GM19372 (cell line): ENCODE data around the gene PLCL1.

Source experiments
- ATAC-seq: cut with Tn5 transposase; IDR thresholded peaks from one replicate; pipeline ENCODE4 v1.9.1; 2021; ENCODE audit warnings: mild to moderate bottlenecking, low read depth, moderate library complexity; ENCODE audit not compliant: unreplicated experiment

PLCL1 gene

DNA sequence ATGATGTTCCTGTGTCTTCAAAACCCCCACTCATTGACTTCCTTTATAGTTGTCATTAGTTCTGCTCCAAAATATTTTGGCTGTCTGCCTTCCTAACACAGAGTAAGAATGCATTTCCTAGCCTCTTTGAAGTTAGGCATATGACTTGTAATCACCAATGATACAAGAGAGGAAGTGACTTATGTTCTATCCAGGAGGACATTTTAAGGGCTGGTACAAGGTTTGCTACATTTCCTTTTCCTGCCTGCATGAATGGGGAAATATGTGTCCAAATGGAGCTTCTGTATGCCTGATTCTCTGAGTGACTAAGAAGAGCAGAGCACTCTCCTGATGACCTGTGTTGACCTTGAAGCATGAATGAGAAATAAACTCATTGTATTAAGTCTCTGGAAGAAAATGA is 115.1 kb downstream of the PLCL1 start:
- no peak for ATAC-seq

DNA sequence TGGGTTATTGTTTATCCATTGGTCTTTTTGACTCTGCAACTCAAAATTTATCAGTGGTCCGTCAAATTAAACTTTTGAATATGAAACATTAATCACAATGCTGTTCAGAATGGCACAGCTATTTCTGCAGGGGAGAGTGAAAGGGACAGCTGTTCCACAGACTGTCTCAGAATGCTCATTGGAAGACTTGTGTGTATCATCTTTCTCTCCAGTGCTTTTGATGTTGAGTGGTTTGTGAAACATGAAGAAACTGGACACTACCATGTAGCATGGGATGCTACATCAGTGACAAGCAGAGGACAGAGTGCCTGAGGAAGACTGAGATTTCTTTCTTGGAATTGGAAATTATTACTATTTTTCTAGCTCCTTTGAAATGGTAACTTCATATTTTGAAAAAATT is 115.7 kb downstream of the PLCL1 start:
- ATAC-seq = no peak

DNA sequence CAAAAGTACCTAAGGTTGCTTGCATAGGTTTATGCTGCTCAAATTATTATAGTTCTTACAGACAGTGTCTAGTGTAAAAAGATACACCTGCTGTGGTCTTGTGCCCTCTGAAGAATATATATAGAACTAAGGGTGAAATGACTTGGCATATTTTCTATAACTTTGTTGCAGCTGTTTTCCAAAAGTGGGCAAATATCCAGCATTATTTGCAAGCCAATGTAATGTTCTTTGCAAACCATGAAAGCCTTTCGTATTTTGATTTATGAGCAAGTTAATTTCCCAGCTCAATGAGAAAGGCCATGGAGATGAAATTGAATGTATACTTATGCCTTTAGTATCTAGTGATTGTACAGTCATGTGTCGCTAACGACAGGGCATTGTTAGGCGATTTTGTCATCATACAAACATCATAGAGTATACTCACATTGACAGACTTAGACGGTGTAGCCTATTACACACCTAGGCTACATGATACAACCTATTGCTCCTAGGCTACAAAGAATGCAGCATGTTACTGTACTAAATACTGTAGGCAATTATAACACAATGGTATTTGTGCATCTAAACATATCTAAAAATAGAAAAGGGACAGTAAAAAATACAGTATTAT is 116.3 kb downstream of the PLCL1 start:
- no peak for ATAC-seq

DNA sequence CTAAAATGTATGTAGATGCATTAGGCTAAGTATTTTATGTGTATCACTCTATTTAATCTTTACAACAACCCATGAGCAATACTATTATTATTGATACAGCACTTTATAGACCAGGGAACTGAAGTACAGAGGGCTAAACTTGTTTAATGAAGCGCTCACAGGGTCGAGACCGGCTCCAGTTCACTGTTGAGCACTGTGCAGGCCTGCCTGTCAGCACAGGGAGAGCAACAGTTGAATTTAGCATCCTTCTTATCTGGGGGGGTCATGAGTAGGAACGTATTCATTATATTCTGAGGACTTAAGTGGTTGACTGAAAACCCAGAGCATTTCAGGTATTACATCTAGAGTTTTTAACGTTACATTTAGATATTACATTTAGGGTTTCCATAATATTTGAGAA is 120.1 kb downstream of the PLCL1 start:
- no peak for ATAC-seq

DNA sequence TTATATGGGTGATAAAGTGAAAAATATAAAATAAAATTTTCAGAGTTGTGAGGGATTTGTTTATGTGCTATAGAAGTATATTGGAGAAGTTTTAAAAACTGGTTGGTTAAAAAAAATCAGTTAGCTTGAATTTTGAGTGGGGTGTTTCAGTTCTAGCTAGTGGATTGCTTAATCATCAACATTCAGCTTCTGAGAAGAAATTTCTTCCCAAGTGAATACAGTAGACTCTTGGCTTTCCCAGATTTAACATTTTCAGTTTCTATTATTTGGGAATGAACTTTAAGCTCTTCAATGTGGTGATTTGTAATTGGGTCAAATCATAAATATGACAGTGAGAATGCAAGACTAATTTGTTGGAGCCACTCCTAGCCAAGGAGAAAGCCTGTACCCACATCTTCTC is 120.8 kb downstream of the PLCL1 start:
- no peak for ATAC-seq

DNA sequence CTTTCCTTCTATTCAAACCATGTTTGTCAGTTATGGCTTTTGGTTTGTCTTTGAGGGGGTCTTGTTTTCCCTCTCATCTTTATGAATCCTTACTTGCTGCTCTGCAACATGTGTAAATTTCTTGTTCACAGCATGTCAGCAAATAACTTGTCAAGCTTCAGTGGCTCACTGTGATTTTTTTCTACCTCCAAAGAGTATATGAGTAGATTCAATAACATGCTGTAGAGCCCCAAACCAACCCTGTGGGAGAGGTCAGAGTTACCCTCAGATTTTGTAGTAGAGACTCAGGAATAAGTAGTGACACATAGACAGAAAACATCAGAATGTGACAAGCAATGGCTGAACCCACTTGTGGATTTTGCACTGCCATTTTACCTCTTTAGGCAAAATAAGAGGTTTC is 121.6 kb downstream of the PLCL1 start:
- ATAC-seq = no peak

DNA sequence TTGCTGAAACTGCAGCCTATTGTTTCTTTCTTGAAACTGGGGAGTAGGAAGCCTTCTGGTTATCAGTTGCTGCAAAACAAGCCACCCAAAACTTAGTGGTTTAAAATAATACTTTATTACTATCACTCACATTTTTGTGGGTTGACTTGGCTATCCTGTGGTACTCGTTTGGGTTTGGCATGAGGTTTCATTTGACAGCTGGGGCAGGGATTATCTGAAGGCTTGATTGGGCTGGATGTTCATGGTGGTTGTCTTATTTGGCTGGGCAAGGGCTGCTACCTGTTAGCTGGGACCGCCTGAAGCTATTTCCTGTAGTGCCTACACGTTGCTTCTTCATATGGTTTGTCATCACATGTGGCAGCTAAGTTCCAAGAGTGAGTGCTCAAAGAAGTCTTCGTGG is 122.3 kb downstream of the PLCL1 start:
- ATAC-seq = no peak

DNA sequence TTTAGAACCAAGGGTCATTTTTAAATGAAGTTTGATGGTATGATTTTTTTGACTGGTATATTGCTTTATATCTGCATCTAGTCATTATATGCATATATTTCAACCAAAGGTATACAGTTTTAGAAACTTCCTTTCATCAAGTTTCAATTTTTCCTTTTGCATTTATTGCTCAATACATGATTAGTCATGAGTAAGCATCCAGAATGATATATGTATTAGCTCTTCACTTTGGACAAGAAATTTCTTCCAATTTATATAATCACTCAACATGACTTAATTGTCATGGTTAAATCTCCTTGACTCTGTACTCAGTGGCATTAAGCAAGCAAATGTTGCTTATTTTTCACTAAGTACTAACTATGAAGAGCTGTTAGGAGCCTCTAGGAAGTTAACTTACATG is 123.6 kb downstream of the PLCL1 start:
- ATAC-seq = no peak

DNA sequence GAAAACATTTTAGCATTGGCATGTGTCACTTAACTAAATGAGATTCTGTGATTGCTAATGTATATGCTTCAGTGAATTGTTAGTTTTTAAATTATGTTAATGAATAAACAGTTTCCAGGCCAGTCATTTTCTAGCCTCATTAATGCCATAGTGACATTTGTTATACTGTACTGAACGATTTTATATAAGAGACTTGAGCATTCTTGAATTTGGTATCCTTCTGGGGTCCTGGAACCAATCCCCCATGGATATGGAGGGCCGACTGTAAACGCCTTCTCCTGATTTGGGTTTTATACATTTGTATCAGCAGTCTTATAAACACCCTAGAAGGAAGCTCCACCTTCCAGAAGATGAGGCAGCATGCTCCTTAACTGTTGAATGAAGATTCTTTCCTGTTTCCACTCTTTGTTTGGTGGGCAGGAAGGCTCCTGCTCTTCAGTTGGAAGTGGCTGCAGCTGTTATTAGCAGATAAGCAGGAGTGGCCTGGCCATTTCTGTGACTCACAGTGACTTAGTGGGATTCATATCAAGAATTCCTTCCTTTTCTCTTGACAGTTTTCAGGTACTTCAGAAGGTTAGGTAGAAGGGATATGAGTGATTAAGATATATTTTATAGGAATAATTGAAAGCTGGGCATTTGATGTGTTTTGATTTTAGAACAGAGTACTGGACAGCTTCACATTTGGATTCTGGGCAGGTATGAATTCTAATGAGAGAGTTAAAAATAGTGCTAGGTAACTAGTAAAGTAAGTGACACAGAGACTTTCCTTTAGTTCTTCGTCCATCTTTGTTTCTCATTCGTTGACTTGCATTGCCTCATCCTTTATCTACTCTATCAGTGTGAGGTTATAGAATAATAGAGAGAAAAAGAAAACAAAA is 124.9 kb downstream of the PLCL1 start:
- ATAC-seq = no peak

DNA sequence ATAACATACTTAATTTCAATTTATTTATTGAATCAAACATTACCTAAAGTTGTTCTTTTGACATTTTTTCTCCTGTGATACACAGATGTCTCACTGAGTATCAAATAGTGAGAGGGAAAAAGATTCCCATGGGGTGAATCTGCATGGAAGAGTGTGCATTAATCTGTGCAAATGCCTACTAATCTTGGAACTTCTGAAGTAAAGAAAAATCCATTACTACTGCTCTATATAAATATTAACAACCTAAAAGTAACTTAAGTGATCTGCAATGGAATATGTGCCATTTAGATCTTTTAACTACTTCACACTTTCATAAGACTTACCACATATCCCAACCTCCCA is 125.5 kb downstream of the PLCL1 start:
- no peak for ATAC-seq

DNA sequence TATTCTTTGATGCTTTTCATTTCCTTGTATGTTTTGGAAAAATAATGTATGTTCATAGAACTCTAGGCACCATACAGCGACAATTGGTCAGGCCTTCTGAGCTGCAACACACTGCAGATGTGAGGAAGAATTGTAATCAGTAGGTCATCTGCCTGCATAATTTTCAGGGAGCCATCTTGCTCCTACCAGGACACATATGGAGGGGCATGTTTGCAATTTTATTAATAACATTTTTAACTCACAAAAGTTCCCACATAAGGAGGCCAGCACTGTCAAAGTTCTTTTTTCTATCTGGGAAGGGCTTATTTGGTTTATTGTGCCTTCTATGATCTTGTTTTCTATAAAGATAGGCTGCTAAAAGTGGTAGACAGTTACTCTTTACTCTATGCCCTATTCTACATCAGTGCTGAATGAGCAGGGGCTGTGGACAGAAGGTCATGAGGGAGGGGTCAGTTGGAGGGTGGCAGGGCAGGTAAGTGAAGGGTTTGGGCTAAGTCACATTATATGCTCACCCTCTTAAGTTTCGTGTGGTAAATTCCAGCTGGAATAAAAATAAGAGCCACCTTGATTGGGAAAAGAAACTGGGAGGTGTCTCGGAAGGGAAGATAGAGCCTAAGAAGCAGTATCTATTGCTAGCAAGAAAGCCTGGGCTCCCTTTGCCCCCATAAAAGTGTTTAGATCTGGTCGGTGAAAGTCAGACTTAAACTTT is 126.3 kb downstream of the PLCL1 start:
- no peak for ATAC-seq

DNA sequence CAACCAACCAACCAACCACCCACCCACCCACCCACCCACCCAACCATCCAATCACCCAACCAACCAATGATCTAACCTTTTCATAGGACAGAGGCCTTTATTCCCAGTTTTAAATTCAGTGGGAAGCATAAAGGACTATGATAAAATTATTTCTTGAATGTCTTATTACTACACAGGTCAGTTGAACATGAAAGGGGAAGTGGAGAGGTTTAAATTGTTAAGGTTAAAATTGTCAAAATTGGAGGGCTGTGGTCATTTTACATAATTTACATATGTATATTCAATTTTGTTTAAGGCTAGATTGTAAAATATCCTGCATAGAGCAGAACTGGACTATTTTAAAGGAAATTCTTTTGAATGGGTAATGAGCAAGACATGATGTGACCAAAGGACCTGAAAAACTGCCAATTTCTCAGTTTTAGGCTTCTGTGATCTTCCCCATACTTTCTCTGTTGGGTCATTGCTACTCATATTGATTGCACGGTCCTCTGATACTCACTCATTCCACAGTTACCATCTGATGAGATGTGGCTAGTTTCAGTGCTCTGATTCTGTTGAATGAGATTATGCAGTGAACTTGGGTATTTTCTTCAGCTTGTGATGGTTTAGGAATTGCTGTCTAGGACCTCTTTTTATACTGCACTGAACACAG is 127.4 kb downstream of the PLCL1 start:
- ATAC-seq = no peak

DNA sequence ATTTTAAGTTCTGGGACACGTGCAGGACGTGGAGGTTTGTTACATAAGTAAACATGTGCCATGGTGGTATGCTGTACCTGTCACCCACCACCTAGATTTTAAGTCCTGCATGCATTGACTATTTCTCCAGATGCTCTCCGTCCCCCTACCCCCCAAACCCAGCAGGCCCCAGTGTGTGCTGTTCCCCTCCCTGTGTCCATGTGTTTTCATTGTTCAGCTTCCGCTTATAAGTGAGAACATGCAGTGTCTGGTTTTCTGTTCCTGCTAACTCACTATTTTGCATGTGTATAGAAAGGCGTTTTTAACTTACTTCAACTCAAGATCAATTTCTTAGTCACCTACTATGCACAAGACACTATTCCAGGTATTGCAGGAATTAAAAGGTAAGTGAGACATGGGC is 128.0 kb downstream of the PLCL1 start:
- ATAC-seq = no peak

DNA sequence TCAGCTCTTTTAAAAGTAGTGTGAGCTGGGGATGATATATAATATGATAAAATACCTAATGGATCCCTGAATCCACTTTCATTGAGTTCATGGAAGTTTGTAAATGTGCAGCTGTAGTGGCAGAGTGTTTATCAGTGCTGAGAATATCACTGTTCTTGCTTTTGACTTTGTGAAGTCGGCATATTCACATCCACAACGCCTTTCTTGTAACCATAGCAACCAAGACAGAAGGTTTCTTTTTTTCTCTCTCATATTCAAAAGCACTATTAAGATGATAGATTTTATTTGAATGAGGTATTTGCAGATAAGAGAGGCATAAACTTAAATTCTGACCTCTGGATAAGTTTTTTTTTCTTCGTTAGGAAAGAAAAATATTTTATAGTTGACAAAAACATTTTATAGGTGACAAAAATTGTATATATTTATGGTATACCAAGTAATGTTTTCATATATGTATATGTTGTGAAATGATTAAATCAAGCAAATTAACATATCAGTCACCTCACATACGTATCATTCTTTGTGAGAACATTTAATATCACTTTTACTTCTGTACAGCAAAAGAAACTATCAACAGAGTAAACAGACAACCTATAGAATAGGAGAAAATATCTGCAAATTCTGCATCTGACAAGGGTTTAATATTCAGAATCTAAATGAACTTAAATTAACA is 130.0 kb downstream of the PLCL1 start:
- ATAC-seq = no peak

DNA sequence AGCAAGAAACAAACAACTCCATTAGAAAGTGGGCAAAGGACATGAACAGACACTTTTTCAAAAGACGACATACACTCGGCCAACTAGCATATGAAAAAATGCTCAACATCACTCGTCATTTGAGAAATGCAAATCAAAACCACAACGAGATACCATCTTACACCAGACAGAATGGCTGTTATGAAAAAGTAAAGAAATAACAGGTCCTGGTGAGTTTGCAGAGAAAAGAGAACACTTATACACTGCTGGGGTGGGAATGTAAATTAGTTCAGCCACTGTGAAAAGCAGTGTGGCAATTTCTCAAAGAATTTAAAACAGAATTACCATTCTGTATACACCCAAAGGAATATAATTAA is 130.5 kb downstream of the PLCL1 start:
- ATAC-seq = no peak

DNA sequence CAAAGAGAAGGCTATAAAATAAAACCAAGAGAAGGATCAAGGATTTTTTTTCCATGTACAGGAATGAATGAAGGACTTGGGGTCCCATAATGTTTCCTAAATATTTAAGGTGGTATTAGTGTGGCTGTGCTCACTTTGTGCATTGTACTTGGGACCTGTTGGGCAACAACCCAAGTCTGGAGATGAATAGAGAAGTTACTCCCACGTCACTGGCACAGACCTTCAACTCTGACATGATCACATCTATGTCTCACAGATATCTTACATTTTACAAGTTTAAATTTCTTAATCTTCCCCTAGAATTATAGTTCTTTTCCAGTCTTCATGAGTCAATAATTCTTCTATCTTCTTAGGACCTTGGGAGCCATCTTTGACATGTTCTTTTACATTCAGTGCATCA is 133.4 kb downstream of the PLCL1 start:
- no peak for ATAC-seq

DNA sequence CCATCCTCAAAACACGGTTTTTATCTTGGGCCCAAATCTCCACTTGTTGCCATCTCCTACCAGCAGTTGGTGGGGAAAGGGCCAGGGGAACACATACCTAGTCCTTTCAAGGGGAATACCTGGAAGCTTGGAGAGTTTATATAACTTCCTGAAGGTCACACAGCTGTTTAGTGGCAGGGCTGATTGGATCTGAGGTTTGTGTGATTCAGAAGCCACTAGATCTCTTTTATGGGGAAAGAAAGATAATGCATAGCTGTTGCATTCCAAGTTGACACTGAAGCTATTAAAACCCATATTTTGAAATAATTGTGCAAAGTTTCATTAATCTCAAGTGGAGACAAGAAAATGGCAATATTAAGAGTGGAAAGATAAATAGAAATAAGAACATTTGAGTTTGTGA is 134.2 kb downstream of the PLCL1 start:
- ATAC-seq = no peak

DNA sequence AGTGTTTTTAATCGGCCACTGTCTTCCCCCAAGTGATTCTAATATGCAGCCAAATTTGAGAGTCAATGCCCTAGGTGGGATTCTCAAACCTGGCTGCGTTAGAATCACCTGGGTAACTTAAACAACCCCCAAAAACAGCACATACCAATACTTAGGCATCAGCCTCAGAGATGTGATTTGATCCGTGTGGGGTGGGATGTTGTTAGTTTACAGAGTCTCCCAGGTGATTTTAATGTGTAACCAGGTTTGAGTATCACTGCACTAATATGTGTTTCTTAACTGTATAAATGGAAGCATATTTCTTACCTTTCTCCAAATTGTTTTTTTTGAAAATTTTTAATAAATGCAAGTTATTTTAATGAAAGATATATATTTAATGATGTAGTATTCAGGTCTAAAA is 135.4 kb downstream of the PLCL1 start:
- ATAC-seq = no peak

DNA sequence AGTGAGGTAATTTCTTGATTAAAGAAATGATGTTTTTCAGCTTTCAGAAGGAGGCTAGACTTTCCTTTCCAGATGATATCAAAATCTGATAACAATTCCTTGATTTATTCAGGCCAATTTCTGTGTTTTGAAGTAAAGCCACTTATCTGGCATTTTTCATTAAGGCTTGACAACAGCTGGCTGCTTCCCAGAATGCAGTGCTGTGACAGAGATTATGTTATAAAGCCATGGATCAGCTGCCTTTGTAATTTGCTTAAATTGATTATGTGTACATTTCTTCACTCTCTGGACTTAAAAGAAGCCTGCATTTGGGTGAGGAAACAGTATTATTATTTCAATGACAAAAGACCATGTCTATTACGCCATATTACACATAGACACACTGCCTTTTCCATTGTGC is 136.0 kb downstream of the PLCL1 start:
- no peak for ATAC-seq

DNA sequence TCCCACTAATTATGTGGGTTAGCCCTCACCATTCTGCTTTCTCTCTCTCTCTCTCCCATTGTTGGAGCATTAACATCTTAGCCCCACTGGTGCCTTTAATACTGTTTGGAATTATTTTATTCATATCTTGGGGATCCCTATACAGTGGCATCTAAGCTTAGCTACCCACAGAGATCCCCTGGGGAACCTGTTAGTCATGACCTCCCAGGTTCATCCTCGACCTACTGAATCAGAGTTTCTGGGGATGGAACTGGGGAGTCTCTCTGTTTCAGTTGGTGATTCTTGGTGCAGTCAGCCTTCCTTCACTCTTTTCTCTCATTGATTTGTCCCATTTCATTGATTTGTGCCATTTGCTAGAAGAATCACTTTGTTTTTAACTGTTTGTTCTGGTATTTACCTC is 137.3 kb downstream of the PLCL1 start:
- ATAC-seq = no peak

DNA sequence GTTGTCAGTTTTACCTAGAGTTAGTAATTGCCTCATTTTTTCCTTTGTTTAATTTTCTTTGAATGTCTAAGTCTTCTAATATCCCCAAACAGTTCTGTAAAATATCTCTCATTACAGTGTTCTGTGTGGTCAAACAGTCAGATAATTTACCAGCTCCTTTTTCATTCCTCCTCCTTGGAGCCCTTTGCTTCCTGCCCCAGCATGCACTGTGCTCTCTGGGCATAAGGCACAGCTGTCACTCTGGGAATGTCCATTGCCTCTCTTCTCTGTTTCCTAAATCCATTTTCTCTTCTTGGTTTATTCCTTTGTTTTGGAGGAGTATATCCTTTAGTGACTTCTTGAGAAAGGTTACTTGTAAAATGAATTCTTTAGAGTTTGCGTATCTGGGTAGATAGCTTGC is 139.3 kb downstream of the PLCL1 start:
- no peak for ATAC-seq
